H7 (cell line): ENCODE measurements around the gene PGP. TPM values are rescaled to one million over a fixed set of nuclear protein-coding genes. Genes with fewer than 3 reads are reported as not detected.

Source experiments
- DNase-seq: peaks from one replicate; pipeline ENCODE4 v3.0.0; 2012
- H3K27me3 ChIP-seq: 2 replicates; pipeline ENCODE4 v1.6.0; 2011; ENCODE audit warnings: mild to moderate bottlenecking, low read length; ENCODE audit not compliant: control insufficient read depth, insufficient read depth
- H3K36me3 ChIP-seq: replicated peaks from 2 replicates; pipeline ENCODE4 v1.5.1; 2011; ENCODE audit warnings: low read length; ENCODE audit not compliant: control insufficient read depth, insufficient read depth
- H3K4me3 ChIP-seq: 2 replicates; pipeline ENCODE4 v1.5.1; 2011; ENCODE audit warnings: low read depth, mild to moderate bottlenecking, control low read depth, low read length, moderate library complexity; ENCODE audit not compliant: insufficient read depth
- total RNA-seq: library from RNA; depleted of rRNA; stranded (reverse); fragments of >200 nt; shearing (Covaris generic); gene quantifications from 2 replicates; pipeline ENCODE4 v1.2.3, GENCODE V29; 2014

Gene PGP
- total RNA-seq, 1 experiment from 2014 or later, result 57.4 TPM

DNA sequence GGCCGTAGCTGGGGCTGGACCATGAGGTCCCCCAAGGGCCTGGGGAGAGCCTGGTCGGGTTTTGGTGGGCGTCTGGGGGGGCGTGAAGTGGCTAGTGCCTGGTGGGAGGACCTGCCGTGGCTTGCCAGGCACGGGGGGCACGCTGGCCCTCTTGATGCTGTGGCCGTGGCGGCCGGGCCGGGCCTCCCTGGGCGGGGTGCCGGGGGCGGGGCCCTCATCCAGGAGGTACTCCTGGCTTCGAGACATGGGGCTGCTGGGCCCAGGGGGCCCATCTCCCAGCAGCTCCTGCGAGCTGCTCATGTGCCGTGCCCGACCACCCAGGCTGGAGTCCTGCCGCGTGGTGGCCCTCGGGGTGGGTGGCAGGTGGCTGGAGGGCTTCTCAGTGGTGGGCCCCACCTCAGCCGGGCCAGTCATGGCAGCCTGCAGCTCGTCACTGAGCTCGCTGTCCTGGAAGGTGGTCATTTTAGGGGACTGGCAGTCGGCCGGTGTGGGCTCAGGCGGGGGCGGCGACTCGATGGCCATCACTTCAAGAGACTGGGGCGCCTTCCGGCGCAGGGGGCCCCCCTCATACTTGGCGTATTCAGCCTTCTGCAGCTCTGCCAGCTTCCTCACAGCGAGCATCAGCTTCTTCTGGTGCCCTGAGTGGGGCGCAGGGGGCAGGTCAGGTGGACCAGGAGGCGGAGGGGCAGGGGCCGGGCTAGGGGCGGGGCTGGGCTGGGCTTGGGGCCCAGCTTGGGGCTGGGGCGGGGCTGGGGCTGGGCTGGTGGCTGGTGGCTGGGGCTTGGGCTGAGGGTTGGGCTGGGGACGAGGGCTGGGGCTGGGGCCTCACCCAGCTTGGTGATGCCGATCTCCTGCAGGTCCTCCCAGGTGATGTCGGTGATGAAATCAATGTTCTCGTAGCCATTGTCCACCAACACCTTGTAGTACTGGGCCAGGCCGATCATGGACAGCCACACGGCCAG, 33.4 kb downstream of the PGP start:
- Histone ChIP-seq H3K27me3 (0 out of 2 replicates have a peak, but pooled peaks cover 3% of the 10 kb centered on the region), H3K4me3 (no peak overlapping the region), H3K36me3 (peaks cover 2% of the 10 kb centered on the region; the same call in 1 of the 2 replicates)
- peak; percentile 91 for DNase-seq

DNA sequence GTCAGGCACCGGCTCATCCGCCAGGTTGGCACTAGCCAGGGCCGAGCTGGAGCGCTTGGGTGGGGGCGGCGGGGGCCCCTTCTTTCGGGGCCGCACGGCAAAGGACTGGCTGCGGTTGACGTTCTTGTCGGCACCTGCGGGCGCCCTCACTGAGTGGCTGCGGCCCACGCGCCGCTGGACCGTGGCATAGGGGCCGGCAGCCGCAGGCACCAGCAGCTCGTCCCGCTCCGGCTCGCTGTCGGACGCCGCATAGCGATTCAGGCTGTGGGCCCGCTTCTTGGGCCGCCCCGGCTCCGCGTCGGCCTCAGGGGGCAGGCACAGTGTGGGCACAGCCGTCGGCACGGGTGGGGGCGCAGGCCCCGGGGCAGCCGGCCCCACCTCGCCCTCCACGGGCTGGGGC, 34.2 kb downstream of the PGP start:
- peaks cover 2% of the 10 kb centered on the region; the same call in 1 of the 2 replicates for H3K36me3 ChIP-seq
- 0 out of 2 replicates have a peak, but pooled peaks cover 3% of the 10 kb centered on the region for H3K27me3 ChIP-seq
- no peak overlapping the region for H3K4me3 ChIP-seq
- no peak for DNase-seq

DNA sequence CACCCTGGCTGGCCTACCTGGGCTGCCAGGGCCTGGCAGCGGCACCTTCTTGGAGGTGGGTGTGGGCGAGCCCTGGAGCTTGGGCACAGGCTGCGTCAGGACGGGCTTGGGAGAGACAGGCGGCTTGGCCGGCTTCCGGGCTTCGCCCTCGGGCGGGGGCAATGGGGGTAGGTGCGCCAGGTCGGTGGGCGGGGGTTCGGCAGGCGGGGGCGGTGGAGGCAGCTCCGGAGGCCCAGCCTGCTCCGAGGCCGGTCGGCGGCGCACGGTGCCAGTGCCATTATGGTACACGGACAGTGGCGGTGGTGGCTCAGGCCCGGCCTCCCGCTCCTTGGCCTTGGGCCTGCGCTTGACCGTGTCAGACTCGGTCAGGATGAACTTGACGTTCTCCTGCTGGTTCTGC, 35.1 kb downstream of the PGP start:
- H3K36me3 ChIP-seq, result peaks cover 6% of the 10 kb centered on the region
- peak; percentile 66 for DNase-seq
- H3K4me3 ChIP-seq, result no peak overlapping the region

DNA sequence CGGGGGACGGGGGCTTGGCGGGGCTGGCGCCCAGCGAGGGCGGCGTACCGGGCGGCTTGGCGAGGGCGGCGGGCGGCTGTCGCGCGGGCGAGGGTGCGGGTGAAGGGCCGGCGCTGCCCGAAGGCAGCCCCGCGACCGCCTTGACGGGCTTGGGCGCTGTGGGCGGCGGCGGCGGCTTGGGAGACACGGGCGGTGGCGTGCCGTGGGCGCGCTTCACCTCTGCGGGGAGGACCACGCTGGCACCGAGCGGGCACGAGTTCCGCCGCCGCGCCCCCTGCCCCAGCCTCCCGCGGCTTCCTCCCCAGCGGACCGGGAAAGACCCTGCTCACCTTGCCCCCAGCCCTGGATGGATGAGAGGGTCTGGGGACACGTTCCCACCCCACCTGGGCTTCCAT, 35.5 kb downstream of the PGP start:
- DNase-seq, result no peak
- H3K36me3 ChIP-seq, result peaks cover 11% of the 10 kb centered on the region
- H3K4me3 ChIP-seq, result no peak overlapping the region
- H3K27me3 ChIP-seq, result 0 out of 2 replicates have a peak, but pooled peaks cover 3% of the 10 kb centered on the region

More for the DNA sequence above, 35.1 kb downstream of the PGP start:
- H3K27me3 ChIP-seq, result 0 out of 2 replicates have a peak, but pooled peaks cover 3% of the 10 kb centered on the region

DNA sequence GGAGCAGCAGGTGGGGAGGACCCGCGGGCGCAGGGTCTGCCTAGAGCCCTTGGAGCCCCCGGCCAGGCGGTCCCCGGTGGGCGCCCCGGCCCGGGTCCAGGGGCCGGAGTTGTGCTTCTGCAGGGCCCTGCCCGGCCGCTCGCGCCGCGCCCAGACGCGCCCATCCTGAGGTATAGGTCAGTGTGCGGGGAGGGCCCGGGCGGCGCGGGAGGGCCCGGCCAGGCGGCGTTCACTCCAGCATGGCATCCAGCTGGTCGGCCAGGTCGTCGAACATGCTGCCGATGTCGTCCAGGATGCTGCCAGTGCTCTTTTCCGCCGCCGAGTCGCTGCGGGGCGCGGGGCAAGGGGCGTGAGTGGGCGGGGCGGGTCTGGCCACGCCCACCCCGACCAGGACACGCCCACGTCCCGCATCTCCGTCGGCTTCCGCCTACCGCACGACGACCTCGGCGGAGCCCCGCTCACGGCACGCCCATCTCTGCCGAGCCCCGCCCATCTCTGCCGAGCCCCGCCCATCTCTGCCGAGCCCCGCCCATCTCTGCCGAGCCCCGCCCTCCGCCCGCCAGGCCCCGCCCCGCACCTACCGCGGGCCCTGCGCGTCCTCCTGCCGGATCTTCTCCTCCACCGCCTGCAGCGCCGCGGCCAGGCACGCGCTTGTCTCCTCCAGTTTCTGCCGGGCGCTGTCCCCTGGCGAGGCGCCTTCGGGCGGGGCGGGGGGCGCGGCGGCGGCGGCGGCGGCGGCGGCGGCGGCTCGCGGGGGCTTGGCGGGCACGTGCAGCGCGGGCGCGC, 36.1 kb downstream of the PGP start:
- DNase-seq, result peak; percentile 99
- H3K4me3 ChIP-seq, result no peak overlapping the region
- H3K27me3 ChIP-seq, result 0 out of 2 replicates have a peak, but pooled peaks cover 3% of the 10 kb centered on the region
- peaks cover 14% of the 10 kb centered on the region for H3K36me3 ChIP-seq

DNA sequence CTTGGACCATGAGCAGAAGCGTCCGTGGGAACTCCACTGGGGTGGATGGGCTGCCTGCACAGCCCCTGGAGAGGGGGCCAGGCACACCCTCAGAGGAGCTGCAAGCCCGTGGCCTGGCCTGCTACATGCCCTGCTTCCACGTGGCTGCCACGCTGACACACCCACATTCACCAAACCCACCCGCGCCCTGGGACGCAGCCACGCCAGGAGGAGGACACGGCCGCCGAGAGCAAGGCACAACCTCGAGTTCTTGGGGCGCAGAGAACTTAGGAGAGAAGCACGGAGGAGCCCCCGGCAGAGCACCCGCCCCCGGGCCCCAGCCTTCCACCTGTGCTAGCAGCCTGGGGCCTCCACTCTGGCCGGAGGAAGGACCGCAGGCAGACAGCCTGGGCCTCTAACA, 37.1 kb downstream of the PGP start:
- Histone ChIP-seq H3K36me3 (peaks cover 18% of the 10 kb centered on the region), H3K4me3 (no peak overlapping the region), H3K27me3 (0 out of 2 replicates have a peak, but pooled peaks cover 3% of the 10 kb centered on the region)
- DNase-seq, result no peak

DNA sequence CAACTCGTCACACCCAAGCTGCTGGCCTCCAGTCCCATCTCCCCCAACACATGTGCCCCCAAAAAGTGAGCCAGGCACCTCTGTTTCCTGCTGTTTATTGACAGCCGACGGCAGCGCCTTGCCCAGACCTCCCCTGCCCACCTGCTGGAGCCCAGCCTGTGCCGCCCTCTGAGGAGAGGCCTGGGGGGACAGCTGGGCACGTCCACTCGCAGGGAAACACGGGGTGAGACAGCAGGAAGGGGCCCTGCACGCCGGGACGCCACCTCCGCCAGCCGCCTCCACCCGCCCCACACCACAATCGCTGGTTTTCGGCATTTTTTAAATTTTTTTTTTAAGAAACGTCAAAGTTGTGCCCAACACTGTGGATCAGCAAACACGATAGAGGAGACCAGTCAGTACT, 37.5 kb downstream of the PGP start:
- no peak for DNase-seq
- Histone ChIP-seq H3K27me3 (0 out of 2 replicates have a peak, but pooled peaks cover 3% of the 10 kb centered on the region), H3K4me3 (no peak overlapping the region), H3K36me3 (peaks cover 18% of the 10 kb centered on the region)

DNA sequence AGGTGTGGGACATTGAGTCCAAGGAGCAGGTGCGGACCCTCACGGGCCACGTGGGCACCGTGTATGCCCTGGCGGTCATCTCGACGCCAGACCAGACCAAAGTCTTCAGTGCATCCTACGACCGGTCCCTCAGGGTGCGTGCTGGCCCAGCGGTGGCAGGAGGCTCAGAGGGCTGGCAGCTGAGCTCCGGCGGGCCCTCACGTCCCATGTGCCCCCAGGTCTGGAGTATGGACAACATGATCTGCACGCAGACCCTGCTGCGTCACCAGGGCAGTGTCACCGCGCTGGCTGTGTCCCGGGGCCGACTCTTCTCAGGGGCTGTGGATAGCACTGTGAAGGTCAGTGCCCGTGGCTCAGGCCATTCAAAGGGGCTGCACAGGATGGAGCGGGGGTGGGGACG, 38.6 kb downstream of the PGP start:
- no peak for DNase-seq
- 0 out of 2 replicates have a peak, but pooled peaks cover 3% of the 10 kb centered on the region for H3K27me3 ChIP-seq
- no peak overlapping the region for H3K4me3 ChIP-seq
- peaks cover 18% of the 10 kb centered on the region for H3K36me3 ChIP-seq

DNA sequence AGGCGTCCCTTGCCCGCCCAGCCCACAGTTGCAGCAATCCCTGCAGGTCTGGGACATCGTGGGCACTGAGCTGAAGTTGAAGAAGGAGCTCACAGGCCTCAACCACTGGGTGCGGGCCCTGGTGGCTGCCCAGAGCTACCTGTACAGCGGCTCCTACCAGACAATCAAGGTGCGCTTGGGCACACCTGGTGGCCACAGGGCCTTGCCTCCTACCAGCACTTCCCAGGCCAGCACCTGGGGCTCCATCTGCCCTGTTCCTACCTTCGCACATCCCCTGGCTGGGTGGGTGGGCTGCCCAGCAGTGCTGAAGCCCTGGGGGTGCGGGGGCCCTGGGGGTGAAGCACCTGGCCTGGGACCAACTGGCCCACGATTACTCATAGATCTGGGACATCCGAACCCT, 39.2 kb downstream of the PGP start:
- DNase-seq, result no peak
- no peak overlapping the region for H3K4me3 ChIP-seq
- H3K36me3 ChIP-seq, result peaks cover 18% of the 10 kb centered on the region
- 0 out of 2 replicates have a peak, but pooled peaks cover 3% of the 10 kb centered on the region for H3K27me3 ChIP-seq

DNA sequence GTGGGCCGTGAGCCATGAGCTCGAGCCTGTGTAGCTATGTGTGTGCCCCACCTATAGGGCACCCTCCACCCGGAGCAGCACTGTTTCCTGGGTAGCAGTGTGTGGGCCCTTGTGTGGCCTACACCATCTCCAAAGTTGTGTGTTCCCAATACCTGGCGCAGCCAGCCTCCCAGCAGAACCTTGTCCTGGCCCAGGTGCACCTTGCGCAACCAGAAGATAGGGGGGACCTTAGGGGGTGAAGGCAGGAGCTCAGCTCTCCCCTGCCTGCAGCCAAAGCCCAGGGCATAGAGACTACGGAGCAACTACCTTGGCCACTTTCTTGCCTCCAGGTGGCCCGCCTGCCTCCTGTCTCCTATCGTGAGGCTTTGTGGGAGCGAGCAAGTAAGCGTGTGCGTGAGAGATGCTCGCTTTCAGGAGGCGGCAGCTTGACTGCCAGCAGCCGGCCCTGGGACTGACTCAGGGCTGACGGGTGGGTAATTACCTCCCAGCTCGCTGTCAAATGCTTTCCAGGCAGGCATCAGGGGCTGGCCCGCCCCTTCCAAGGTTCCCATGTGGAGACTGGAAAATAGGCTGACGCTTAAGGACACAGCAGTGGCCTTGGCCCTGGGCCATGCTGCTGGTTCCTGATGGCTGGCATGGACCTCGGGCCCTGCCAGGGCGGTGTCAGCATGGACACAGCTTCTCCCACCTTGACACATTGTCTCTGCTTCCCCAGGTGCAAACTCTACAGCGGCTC, 40.1 kb downstream of the PGP start:
- H3K36me3 ChIP-seq, result peaks cover 18% of the 10 kb centered on the region
- 0 out of 2 replicates have a peak, but pooled peaks cover 3% of the 10 kb centered on the region for H3K27me3 ChIP-seq
- no peak overlapping the region for H3K4me3 ChIP-seq
- DNase-seq, result no peak

DNA sequence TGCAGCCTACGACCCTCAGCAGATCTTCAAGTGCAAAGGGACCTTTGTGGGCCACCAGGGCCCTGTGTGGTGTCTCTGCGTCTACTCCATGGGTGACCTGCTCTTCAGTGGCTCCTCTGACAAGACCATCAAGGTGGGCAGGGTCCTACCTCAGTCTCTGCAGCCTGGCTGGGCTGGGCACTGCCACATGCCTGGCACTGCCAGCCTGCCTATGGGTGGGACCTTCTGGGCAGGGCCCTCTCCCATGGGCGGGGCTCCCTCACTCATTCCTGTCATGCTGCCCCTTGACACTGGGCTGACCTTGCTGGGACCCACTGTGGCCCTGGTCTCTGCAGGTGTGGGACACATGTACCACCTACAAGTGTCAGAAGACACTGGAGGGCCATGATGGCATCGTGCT, 40.7 kb downstream of the PGP start:
- Histone ChIP-seq H3K27me3 (no peaks in the 10 kb centered on the region), H3K4me3 (no peak overlapping the region), H3K36me3 (peaks cover 18% of the 10 kb centered on the region)
- no peak for DNase-seq

DNA sequence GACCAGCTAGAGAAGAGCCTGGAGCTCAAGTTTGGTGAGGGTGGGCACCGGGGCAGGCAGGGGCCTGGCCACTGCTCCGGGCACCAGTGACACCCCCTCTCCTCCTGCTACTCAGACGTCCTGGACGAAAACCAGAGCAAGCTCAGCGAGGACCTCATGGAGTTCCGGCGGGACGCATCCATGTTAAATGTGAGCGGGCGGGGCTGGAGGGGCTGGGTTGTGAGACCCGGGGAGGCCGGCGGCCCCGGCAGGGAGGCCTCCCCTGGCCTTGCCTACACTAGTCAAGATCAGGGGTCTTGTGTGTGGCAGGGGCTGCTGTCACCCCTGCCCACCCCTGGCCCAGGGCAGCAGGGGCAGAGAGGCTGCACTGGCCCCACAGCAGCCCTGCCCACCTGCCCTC, 41.3 kb downstream of the PGP start:
- peaks cover 18% of the 10 kb centered on the region for H3K36me3 ChIP-seq
- no peak for DNase-seq

DNA sequence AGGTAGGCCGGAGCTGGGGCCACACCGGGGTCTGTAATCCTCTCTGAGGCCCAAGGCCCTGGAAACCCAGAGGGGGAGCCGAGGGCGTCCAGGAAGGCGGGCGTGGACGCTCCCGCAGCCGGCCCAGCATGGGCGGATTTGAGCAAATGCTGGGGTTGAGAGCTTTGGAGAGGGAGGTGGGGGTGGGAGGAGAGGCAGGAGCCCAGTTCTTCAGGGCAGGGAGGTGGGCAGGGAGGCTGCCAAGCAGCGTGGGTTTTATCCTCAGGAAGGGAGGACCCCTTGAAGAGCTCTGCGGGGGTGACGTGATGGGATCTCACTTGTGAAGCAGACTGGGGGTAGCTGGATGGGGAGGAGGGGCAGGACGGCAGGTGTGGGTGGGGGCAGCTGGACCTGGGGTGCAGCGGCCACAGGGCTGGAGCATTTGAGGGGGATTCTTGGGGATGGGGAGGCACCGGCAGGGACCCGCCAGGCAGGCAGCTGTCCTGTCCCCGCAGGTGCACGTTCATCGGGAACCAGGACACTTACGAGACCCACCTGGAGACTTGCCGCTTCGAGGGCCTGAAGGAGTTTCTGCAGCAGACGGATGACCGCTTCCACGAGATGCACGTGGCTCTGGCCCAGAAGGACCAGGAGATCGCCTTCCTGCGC, 41.8 kb downstream of the PGP start:
- H3K27me3 ChIP-seq, result no peaks in the 10 kb centered on the region
- H3K36me3 ChIP-seq, result peaks cover 19% of the 10 kb centered on the region
- no peak overlapping the region for H3K4me3 ChIP-seq
- no peak for DNase-seq

More for the DNA sequence above, 41.3 kb downstream of the PGP start:
- Histone ChIP-seq H3K27me3 (no peaks in the 10 kb centered on the region), H3K4me3 (no peak overlapping the region)
